ENCODE measurements around the gene PARP16. TPM values are rescaled to one million over a fixed set of nuclear protein-coding genes. Genes with fewer than 3 reads are reported as not detected.

PARP16 gene
- total RNA-seq, 3 donors from 2014 or later (not counting 1 experiment from before 2014, with no cell fraction given), result 11.7 to 19.3 (median 16.4) TPM

DNA sequence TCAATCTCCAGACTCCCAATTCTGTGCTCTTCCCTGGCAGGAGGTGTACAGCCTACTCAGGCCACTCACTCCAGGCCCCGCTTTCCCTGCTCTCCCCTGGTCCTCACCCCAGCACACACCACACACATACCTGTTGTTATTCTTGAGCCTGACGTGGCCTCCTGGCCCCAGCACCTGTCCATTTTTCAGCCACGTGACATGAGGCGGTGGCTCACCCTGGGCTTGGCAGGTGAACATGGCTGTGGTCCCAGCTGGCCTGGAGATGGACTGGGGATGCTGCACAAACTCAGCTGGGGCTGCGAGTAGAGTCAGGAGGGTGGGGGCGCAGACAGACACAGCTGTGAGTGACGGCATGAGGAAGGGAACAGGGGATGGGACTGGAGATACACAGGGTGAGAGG is 45.1 kb upstream of the PARP16 start:
- no peak overlapping the region for H3K4me3 ChIP-seq (ENCODE audit: low read length)
- Mint-ChIP-seq H3K4me1 (no peaks in the 10 kb centered on the region), H3K36me3 (no peaks in the 10 kb centered on the region), H3K4me3 (no peak overlapping the region), H3K27ac (no peak overlapping the region), H3K9me3 (no peaks in the 10 kb centered on the region), H3K27me3 (ENCODE audit: low read depth in 2 of 2) (no peaks in the 10 kb centered on the region)
- intact Hi-C loops (cut with micrococcal nuclease), result no loop called here
- WGBS (ENCODE audit: insufficient coverage), result 90% methylated on average over 6 of the region's 7 CpGs
- no peaks in the 10 kb centered on the region for H3K9me3 ChIP-seq (ENCODE audit: control insufficient read depth, insufficient read depth, low read length)
- no peak overlapping the region for H3K27ac ChIP-seq (ENCODE audit: low read length)
- H3K36me3 ChIP-seq (ENCODE audit: control insufficient read depth, insufficient read depth, low read length), result no peaks in the 10 kb centered on the region
- TF ChIP-seq, protein P1, sequence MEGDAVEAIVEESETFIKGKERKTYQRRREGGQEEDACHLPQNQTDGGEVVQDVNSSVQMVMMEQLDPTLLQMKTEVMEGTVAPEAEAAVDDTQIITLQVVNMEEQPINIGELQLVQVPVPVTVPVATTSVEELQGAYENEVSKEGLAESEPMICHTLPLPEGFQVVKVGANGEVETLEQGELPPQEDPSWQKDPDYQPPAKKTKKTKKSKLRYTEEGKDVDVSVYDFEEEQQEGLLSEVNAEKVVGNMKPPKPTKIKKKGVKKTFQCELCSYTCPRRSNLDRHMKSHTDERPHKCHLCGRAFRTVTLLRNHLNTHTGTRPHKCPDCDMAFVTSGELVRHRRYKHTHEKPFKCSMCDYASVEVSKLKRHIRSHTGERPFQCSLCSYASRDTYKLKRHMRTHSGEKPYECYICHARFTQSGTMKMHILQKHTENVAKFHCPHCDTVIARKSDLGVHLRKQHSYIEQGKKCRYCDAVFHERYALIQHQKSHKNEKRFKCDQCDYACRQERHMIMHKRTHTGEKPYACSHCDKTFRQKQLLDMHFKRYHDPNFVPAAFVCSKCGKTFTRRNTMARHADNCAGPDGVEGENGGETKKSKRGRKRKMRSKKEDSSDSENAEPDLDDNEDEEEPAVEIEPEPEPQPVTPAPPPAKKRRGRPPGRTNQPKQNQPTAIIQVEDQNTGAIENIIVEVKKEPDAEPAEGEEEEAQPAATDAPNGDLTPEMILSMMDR (IDR thresholded peaks at IDR 0.05), result no peak
- DNase-seq (no peak), ATAC-seq (no peak)
- no peaks in the 10 kb centered on the region for H3K4me1 ChIP-seq (ENCODE audit: control insufficient read depth, insufficient read depth, low read length)
- no peaks in the 10 kb centered on the region for H3K27me3 ChIP-seq (ENCODE audit: control insufficient read depth, insufficient read depth, low read length)

DNA sequence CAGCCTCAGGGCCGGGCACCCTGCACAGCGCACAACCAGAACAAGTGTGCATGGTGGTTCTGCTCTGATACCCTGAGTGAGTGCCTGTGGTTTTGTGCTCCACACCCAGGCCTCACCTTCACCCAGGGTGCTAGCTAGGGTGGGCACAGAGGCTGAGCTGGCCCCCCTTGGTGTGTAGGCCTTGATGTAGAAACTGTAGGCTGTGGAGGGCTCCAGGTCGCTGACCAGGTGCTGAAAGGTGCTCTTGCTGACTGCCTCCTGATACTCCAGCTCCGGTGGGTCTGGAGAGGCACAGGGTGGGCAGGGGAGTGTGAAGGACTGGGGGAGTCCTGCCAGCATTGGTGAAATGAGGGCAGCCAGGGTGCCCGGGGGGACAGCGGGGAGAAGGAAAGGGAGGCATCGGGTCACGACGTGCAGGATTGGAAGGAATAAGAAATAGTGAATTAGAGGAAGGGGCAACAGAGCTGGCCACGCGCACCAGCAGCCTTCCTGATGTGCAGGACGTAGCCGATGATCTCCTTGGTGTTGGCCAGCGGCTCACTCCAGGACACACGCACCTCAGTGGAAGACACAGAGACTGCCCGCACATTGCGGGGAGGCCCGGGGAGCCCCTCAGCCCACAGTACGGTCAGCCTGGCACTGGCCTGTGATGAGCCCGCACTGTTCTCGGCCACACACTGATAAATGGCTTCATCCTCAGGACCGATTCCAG is 44.4 kb upstream of the PARP16 start:
- no peaks in the 10 kb centered on the region for H3K36me3 ChIP-seq (ENCODE audit: control insufficient read depth, insufficient read depth, low read length)
- Mint-ChIP-seq H3K4me3 (no peak overlapping the region), H3K27me3 (ENCODE audit: low read depth in 2 of 2) (no peaks in the 10 kb centered on the region), H3K36me3 (no peaks in the 10 kb centered on the region), H3K9me3 (no peaks in the 10 kb centered on the region), H3K4me1 (no peaks in the 10 kb centered on the region), H3K27ac (no peak overlapping the region)
- no peaks in the 10 kb centered on the region for H3K9me3 ChIP-seq (ENCODE audit: control insufficient read depth, insufficient read depth, low read length)
- 93% methylated on average over 22 of the region's 22 CpGs for WGBS (ENCODE audit: insufficient coverage)
- H3K4me3 ChIP-seq (ENCODE audit: low read length), result no peak overlapping the region
- ATAC-seq, result no peak
- no peak for DNase-seq
- peaks cover 4% of the 10 kb centered on the region for H3K27me3 ChIP-seq (ENCODE audit: control insufficient read depth, insufficient read depth, low read length)
- no peak overlapping the region for H3K27ac ChIP-seq (ENCODE audit: low read length)
- intact Hi-C loops (cut with micrococcal nuclease), result no loop called here
- no peaks in the 10 kb centered on the region for H3K4me1 ChIP-seq (ENCODE audit: control insufficient read depth, insufficient read depth, low read length)
- TF ChIP-seq, protein P1 (IDR thresholded peaks at IDR 0.05), result no peak

DNA sequence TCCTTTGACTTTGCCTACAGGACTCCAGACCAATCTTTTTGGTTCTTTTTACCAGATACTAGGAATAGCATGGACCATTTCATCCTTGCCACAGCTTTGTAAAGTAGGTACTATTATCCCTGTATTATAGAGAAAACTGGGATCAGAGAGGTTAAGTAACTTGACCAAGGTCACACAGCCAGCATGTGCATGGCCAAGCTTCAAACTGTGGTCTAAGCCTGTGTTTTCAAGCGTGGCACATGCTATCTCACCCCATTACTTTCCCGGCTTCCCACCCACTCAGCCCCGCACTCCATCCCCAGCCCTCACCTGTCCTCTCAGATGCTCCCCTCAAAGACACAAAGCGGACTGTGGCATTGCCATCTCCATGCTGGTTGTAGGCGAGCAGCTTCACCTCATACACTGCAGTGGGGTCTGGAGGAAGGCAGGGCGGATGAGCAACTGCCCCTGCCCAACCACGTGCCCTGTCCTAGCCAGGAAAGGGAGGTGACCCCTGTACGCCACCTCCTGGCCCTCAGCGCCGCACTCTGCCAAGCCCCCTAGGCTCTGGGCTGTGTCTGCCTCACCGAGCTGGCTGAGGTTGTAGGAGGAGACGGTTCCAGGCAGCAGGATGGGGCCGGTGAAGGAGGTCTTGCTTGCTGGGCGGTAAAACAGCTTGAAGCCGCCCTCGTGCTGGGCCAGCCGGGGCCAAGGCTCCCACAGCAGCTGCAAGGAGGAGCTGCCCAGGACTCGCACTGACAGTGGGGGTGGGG is 43.5 kb upstream of the PARP16 start:
- no peaks in the 10 kb centered on the region for H3K36me3 Mint-ChIP-seq
- Histone ChIP-seq H3K27me3 (ENCODE audit: control insufficient read depth, insufficient read depth, low read length) (peaks cover 5% of the 10 kb centered on the region), H3K36me3 (ENCODE audit: control insufficient read depth, insufficient read depth, low read length) (no peaks in the 10 kb centered on the region), H3K9me3 (ENCODE audit: control insufficient read depth, insufficient read depth, low read length) (no peaks in the 10 kb centered on the region), H3K4me3 (ENCODE audit: low read length) (no peak overlapping the region), H3K4me1 (ENCODE audit: control insufficient read depth, insufficient read depth, low read length) (no peaks in the 10 kb centered on the region), H3K27ac (ENCODE audit: low read length) (no peak overlapping the region)
- WGBS (ENCODE audit: insufficient coverage), result 88% methylated on average over 17 of the region's 18 CpGs
- intact Hi-C loops (cut with micrococcal nuclease), result no loop called here
- DNase-seq, result no peak
- no peaks in the 10 kb centered on the region for H3K9me3 Mint-ChIP-seq
- H3K4me1 Mint-ChIP-seq, result no peaks in the 10 kb centered on the region
- TF ChIP-seq, protein P1 (IDR thresholded peaks at IDR 0.05), result no peak
- no peaks in the 10 kb centered on the region for H3K27me3 Mint-ChIP-seq (ENCODE audit: low read depth in 2 of 2)
- no peak for ATAC-seq
- H3K4me3 Mint-ChIP-seq, result no peak overlapping the region
- no peak overlapping the region for H3K27ac Mint-ChIP-seq
